Activated CD8-positive, alpha-beta memory T cell treated with anti-CD3 and anti-CD28 coated beads for 36 hours (primary cell): ENCODE results near the gene TFF1. TPM values are rescaled to one million over a fixed set of nuclear protein-coding genes. Genes with fewer than 3 reads are reported as not detected.

ENCODE experiments used
- CTCF ChIA-PET: fragments of 350-600 bp; sonication (Branson Sonifier 250); formaldehyde crosslinking; loops from one replicate; lab custom pipeline; 2021; ENCODE audit warnings: antibody characterized with exemption; lab: Charles Lee
- POLR2A ChIA-PET: fragments of 350-600 bp; sonication (Branson Sonifier 250); formaldehyde crosslinking; loops from one replicate; lab custom pipeline; 2021; ENCODE audit warnings: antibody characterized with exemption; lab: Charles Lee
- total RNA-seq, 2 experiments: library from RNA; stranded (reverse); gene quantifications; one replicate each; pipeline ENCODE4 v1.2.3, GENCODE V29; 2021

TFF1 gene
- total RNA-seq, 2 experiments from 2014 or later = not detected

DNA sequence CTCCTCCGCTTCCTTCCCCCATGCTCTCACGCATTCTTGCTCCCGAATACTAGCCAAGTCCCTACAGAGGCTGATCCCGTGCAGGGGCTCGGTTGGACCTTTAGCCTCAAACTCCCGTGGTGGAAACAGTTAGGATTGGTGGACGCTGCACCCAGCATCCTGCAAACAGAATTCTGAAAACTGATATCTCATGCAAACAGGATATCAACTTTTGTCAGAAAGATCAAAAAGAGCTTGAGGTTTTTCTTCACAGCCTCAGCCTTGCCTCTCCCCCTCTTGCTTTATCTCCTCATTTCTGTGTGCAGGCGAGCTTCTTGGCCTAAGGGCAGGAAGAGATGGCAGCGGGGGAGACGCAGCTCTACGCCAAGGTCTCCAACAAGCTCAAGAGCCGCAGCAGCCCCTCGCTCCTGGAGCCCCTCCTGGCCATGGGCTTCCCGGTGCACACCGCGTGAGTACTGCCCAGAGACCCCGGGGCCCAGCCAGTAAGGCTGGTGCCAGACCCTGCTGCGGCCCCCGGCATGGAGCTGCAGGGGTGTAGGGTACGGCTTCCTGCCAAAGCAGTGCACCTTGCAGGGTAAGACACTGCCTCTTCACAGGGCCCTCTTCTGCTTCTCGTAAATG lies 37.4 kb upstream of the TFF1 start, which contains the start of gene UBASH3A:
UBASH3A (plus strand) TSS at position 292 of the 621 bp plus-strand sequence; CDS start at position 336, 44 bp downstream.
- ChIA-PET CTCF (interaction anchor here (0.7 to 3.2 kb wide), 11 partner anchors 9 to 166 kb away, joined by 3 to 26 read pairs (median 10); no protein-coding TSS in a partner anchor), POLR2A (interaction anchor here (0.7 to 3.7 kb wide), 11 partner anchors 9 to 169 kb away, joined by 3 to 35 read pairs (median 4); no protein-coding TSS in a partner anchor)

- ChIA-PET POLR2A (no interaction called here), CTCF (interaction anchor here (2.0 kb wide), 1 partner anchor 20 kb away, joined by 5 read pairs; no protein-coding TSS in a partner anchor)
Observed at GRCh38 chr21:42401820-42402251, 35.5 kb upstream of the TFF1 start.

DNA sequence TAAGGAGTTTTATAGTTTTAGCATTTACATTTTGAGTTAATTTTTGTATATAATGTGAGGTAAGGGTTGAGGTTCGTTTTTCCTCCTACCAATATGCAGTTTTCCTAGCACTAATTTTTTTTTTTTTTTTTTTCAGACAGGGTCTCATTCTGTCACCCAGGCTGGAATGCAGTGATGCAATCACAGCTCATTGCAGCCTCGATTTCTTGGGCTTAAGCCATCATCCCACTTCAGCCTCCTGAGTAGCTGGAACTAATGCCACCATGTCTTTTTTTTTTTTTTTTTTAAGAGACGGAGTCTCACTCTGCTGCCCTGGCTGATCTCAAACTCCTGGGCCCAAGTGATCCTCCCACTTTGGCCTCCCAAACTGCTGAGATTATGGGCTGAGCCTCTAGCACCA lies 34.8 kb upstream of the TFF1 start:
- POLR2A ChIA-PET = interaction anchor here (0.8 kb wide), 1 partner anchor 24 kb away, joined by 3 read pairs; no protein-coding TSS in a partner anchor
- CTCF ChIA-PET = interaction anchor here (2.0 kb wide), 1 partner anchor 19 kb away, joined by 5 read pairs; no protein-coding TSS in a partner anchor

DNA sequence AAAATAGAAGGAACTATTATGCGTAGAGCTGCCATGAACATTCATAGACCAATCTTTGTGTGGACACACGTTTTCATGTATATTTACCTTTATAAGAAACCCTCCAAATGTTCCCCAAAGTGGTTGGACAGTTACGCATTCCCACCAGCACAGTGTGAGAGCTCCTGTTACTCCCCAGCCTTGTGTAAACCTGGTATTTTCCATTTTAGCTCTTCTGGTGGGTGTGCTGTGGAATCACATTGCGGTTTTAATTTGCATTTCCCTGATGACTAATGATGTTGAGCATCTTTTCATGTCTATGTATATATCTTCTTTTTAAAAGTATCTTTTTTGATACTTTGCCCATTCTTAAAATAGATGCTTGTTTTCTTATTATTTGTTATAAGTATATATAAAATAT lies 34.2 kb upstream of the TFF1 start:
- POLR2A ChIA-PET = interaction anchor here (0.8 kb wide), 1 partner anchor 25 kb away, joined by 3 read pairs; no protein-coding TSS in a partner anchor
- CTCF ChIA-PET = interaction anchor here (2.0 kb wide), 1 partner anchor 19 kb away, joined by 5 read pairs; no protein-coding TSS in a partner anchor

DNA sequence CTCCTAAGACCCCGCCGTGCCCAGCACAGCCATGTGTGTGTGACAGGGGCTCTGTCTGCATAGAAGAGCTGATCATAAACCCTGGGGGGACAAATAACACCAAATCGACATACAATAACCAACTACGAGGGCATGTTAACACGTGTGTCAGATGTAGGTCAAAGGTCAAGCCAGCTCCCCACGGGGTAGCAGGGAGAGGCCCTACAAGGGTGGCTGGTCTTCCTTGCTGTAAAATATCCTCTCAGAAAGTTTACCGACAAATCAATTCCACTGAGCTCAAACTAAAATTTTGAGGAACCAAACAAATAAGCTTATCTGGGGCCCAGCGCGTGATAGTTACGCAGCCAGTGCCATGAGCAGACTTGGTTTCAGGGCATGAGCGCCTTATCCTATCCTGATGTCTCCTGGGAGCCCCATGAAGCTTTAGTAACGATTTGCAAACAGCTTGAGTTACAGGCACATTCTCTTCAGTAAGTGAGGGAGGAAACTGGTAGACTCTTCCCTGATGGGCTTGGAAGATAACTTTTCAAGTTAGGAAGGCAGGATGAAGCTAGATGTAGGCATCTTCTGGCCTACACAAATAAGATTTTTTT lies 32.2 kb upstream of the TFF1 start:
- POLR2A ChIA-PET = interaction anchor here (0.6 kb wide), 1 partner anchor 39 kb away, joined by 4 read pairs; no protein-coding TSS in a partner anchor
- CTCF ChIA-PET = interaction anchor here (0.7 to 1.7 kb wide), 4 partner anchors 26 to 161 kb away, joined by 3 to 8 read pairs (median 4); no protein-coding TSS in a partner anchor

GRCh38 chr21:42397746-42398394 lies 31.5 kb upstream of the TFF1 start:
- CTCF ChIA-PET = interaction anchor here (0.7 to 1.7 kb wide), 4 partner anchors 27 to 161 kb away, joined by 3 to 8 read pairs (median 4); no protein-coding TSS in a partner anchor
- POLR2A ChIA-PET = no interaction called here

GRCh38 chr21:42396799-42397745 lies 30.7 kb upstream of the TFF1 start:
- CTCF ChIA-PET = no interaction called here
- POLR2A ChIA-PET = no interaction called here

- POLR2A ChIA-PET = no interaction called here
- CTCF ChIA-PET = no interaction called here
Observed at GRCh38 chr21:42395905-42396651, 29.7 kb upstream of the TFF1 start, which contains the start of gene TMPRSS3. Gene TMPRSS3 (minus strand): TSS chr21:42396052. CDS start chr21:42395417, 635 bp downstream.

DNA sequence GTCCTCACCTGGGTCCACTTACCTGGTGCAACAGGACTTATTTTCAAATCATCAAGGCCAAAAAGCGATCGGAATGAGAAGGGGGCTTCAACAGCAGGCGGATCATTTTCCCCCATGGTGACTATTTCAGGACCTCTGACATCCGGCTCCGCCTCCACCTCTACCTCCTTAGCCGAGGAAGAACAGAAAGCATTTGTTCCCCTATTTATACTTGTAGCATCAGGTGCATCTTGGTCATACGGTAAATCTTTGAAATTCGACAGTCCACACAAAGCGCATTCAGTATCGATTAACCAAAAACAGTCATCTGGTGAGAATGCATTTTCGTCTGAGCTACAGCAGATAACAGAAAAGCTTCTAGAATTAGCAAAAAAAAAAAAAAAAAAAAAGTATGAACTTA lies 29.0 kb upstream of the TFF1 start:
- POLR2A ChIA-PET = interaction anchor here (0.6 kb wide), 1 partner anchor 34 kb away, joined by 7 read pairs; no protein-coding TSS in a partner anchor
- CTCF ChIA-PET = no interaction called here

GRCh38 chr21:42393443-42393950 lies 27.2 kb upstream of the TFF1 start:
- ChIA-PET POLR2A (interaction anchor here (0.6 to 1.4 kb wide), 4 partner anchors 10 to 1583 kb away, joined by 3 to 11 read pairs (median 4); partner anchors contain the start of gene UBASH3A), CTCF (interaction anchor here (0.7 to 2.1 kb wide), 6 partner anchors 11 to 57 kb away, joined by 3 to 12 read pairs (median 3); partner anchors contain the start of gene UBASH3A)

- ChIA-PET CTCF (interaction anchor here (0.7 to 2.1 kb wide), 6 partner anchors 10 to 58 kb away, joined by 3 to 12 read pairs (median 3); partner anchors contain the start of gene UBASH3A), POLR2A (interaction anchor here (0.6 to 1.4 kb wide), 5 partner anchors 11 to 1584 kb away, joined by 4 to 11 read pairs (median 4); partner anchors contain the start of gene UBASH3A)
Observed at GRCh38 chr21:42392731-42393442, 26.6 kb upstream of the TFF1 start.

- POLR2A ChIA-PET = no interaction called here
- CTCF ChIA-PET = interaction anchor here (1.1 kb wide), 1 partner anchor 34 kb away, joined by 3 read pairs; no protein-coding TSS in a partner anchor
Observed at GRCh38 chr21:42391297-42391696, 25.0 kb upstream of the TFF1 start.

GRCh38 chr21:42390696-42391095 lies 24.4 kb upstream of the TFF1 start:
- CTCF ChIA-PET = interaction anchor here (1.1 kb wide), 1 partner anchor 35 kb away, joined by 3 read pairs; no protein-coding TSS in a partner anchor
- POLR2A ChIA-PET = no interaction called here

DNA sequence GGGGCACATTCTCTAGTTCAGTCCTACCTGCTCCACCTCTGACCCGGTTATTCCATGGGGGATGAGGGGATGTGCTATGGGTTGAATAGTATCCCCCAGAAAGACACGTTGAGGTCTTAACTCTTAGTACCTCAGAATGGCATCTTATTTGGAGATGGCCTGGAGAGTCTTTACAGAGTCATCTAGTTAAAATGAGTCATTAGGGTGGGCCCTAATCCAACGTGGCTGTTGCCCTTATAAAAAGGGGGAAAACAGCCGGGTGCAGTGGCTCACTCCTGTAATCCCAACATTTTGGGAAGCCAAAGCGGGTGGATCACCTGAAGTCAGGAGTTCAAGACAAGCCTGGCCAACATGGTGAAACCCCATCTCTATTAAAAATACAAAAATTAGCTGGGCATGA lies 23.9 kb upstream of the TFF1 start:
- ChIA-PET CTCF (interaction anchor here (1.1 kb wide), 1 partner anchor 36 kb away, joined by 3 read pairs; no protein-coding TSS in a partner anchor), POLR2A (no interaction called here)

- ChIA-PET POLR2A (no interaction called here), CTCF (no interaction called here)
Observed at GRCh38 chr21:42389449-42389835, 23.1 kb upstream of the TFF1 start.
